ENCODE results near the gene HLA-DOB.

GRCh38 chr6:32842690-32843089 lies 25.9 kb upstream of the HLA-DOB start:
- TF ChIP-seq CTCF (IDR thresholded peaks at IDR 0.05) (no peak), ZFX (IDR thresholded peaks at IDR 0.05; ENCODE audit: borderline replicate concordance) (no peak)
